Natural killer cell (primary cell): Measurements from ENCODE around the gene MYO1E. TPM values are rescaled to one million over a fixed set of nuclear protein-coding genes. Genes with fewer than 3 reads are reported as not detected.

Experiments used
- ATAC-seq, 3 donors: fragments of 150-1000 bp in 2 of 3; fragments of 200-7000 bp in 1 of 3; cut with Tn5 transposase; 1 replicate in 1 of 3; 2 replicates in 2 of 3; pipeline ENCODE4 v1.10.0; 2021; ENCODE audit warnings: mild to moderate bottlenecking in 2 of 3, moderate library complexity in 2 of 3
- DNase-seq, 2 donors: peaks; one replicate each; pipeline versions ENCODE4 v3.0.0 to v3.0.0-alpha.2; 2013 to 2021; ENCODE audit warnings: mixed read lengths in 1 of 2
- H3K27ac ChIP-seq: one replicate; pipeline ENCODE4 v1.5.1; 2013; ENCODE audit warnings: mild to moderate bottlenecking, low read length
- H3K27me3 ChIP-seq: one replicate; pipeline ENCODE4 v1.6.1; 2013; ENCODE audit warnings: low read length; ENCODE audit not compliant: control insufficient read depth, insufficient read depth
- H3K36me3 ChIP-seq: one replicate; pipeline ENCODE4 v1.6.1; 2013; ENCODE audit warnings: low read length; ENCODE audit not compliant: control insufficient read depth, insufficient read depth
- H3K4me1 ChIP-seq: one replicate; pipeline ENCODE4 v1.6.1; 2013; ENCODE audit warnings: low read length; ENCODE audit not compliant: control insufficient read depth, insufficient read depth
- H3K4me3 ChIP-seq: one replicate; pipeline ENCODE4 v1.5.1; 2013; ENCODE audit warnings: low read length
- H3K9me3 ChIP-seq: one replicate; pipeline ENCODE4 v1.6.1; 2013; ENCODE audit warnings: low read length; ENCODE audit not compliant: control insufficient read depth, insufficient read depth
- H3K27ac Mint-ChIP-seq, 2 donors: one replicate each; pipeline ENCODE4 v1.8.0; 2022; ENCODE audit warnings: mild to moderate bottlenecking in 2 of 2, mixed read lengths in 2 of 2, moderate library complexity in 1 of 2
- H3K27me3 Mint-ChIP-seq, 2 donors: one replicate each; pipeline ENCODE4 v1.8.0; 2022; ENCODE audit warnings: low read depth in 2 of 2, mixed read lengths in 2 of 2
- H3K36me3 Mint-ChIP-seq: one replicate; pipeline ENCODE4 v1.8.0; 2022; ENCODE audit warnings: mixed read lengths
- H3K4me1 Mint-ChIP-seq, 2 donors: one replicate each; pipeline ENCODE4 v1.8.0; 2022; ENCODE audit warnings: mixed read lengths in 2 of 2
- H3K4me3 Mint-ChIP-seq: one replicate; pipeline ENCODE4 v1.8.0; 2022; ENCODE audit warnings: mild to moderate bottlenecking, moderate library complexity, mixed read lengths
- H3K9me3 Mint-ChIP-seq, 2 donors: one replicate each; pipeline ENCODE4 v1.8.0; 2022; ENCODE audit warnings: mixed read lengths in 2 of 2
- WGBS: methylation state at CpG from one replicate; pipeline ENCODE4 v1.1.7; 2013; ENCODE audit warnings: missing lambda C conversion rate; ENCODE audit not compliant: insufficient coverage; 5-methylcytosine and 5-hydroxymethylcytosine counted together
- intact Hi-C: fragments of 100-400 bp; cut with micrococcal nuclease; formaldehyde crosslinking; loops from one replicate; pipeline ENCODE4 v1.14.2; 2022
- total RNA-seq, 4 donors: library from RNA; stranded (reverse); fragments of 120-200 nt in 1 of 4; gene quantifications; one replicate each; pipeline versions ENCODE4 v1.2.3 to v1.2.4, GENCODE V29; 2013 to 2022
- TF ChIP-seq, protein P1 (sequence below): fragments of 200-600 bp; IDR thresholded peaks from one replicate; pipeline ENCODE4 v1.8.0; 2022; ENCODE audit warnings: antibody characterized with exemption

Gene MYO1E
- total RNA-seq, 3 donors from 2014 or later (not counting 1 experiment from before 2014, with no cell fraction given) = 16.1 to 39.4 (median 22.7) TPM

- H3K27ac Mint-ChIP-seq = peak overlapping the region; percentile 42 to 52
- intact Hi-C loops = no loop called here
- peak; percentile 50 to 81 (median 59) for ATAC-seq
Observed at GRCh38 chr15:59335207-59335786, 37.4 kb downstream of the MYO1E start.

GRCh38 chr15:59334076-59334415 lies 38.6 kb downstream of the MYO1E start:
- 94% methylated on average over 3 of the region's 3 CpGs for WGBS
- intact Hi-C loops = no loop called here
- Histone ChIP-seq H3K27ac (no peak overlapping the region), H3K27me3 (no peaks in the 10 kb centered on the region), H3K4me1 (peaks cover 12% of the 10 kb centered on the region), H3K9me3 (no peaks in the 10 kb centered on the region), H3K36me3 (no peaks in the 10 kb centered on the region), H3K4me3 (no peak overlapping the region)
- no peak overlapping the region for H3K27ac Mint-ChIP-seq
- H3K4me1 Mint-ChIP-seq = peaks cover 28 to 31% of the 10 kb centered on the region in 2 donors
- ATAC-seq (no peak), DNase-seq (no peak)
- no peak overlapping the region for H3K4me3 Mint-ChIP-seq
- peaks cover 0 to 3% of the 10 kb centered on the region in 2 donors for H3K27me3 Mint-ChIP-seq
- no peaks in the 10 kb centered on the region for H3K36me3 Mint-ChIP-seq
- TF ChIP-seq, protein P1, sequence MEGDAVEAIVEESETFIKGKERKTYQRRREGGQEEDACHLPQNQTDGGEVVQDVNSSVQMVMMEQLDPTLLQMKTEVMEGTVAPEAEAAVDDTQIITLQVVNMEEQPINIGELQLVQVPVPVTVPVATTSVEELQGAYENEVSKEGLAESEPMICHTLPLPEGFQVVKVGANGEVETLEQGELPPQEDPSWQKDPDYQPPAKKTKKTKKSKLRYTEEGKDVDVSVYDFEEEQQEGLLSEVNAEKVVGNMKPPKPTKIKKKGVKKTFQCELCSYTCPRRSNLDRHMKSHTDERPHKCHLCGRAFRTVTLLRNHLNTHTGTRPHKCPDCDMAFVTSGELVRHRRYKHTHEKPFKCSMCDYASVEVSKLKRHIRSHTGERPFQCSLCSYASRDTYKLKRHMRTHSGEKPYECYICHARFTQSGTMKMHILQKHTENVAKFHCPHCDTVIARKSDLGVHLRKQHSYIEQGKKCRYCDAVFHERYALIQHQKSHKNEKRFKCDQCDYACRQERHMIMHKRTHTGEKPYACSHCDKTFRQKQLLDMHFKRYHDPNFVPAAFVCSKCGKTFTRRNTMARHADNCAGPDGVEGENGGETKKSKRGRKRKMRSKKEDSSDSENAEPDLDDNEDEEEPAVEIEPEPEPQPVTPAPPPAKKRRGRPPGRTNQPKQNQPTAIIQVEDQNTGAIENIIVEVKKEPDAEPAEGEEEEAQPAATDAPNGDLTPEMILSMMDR = no peak
- H3K9me3 Mint-ChIP-seq = no peaks in the 10 kb centered on the region

More at GRCh38 chr15:59335207-59335786, 37.4 kb downstream of the MYO1E start:
- peaks cover 25 to 26% of the 10 kb centered on the region in 2 donors for H3K4me1 Mint-ChIP-seq
- no peak for DNase-seq
- H3K9me3 Mint-ChIP-seq = no peaks in the 10 kb centered on the region
- TF ChIP-seq, protein P1 = no peak
- WGBS = 60% methylated on average over 10 of the region's 10 CpGs
- Histone ChIP-seq H3K36me3 (no peaks in the 10 kb centered on the region), H3K4me3 (no peak overlapping the region), H3K27me3 (no peaks in the 10 kb centered on the region), H3K9me3 (no peaks in the 10 kb centered on the region), H3K27ac (no peak overlapping the region), H3K4me1 (peaks cover 12% of the 10 kb centered on the region)
- no peaks in the 10 kb centered on the region for H3K36me3 Mint-ChIP-seq
- peak overlapping the region; percentile 13 for H3K4me3 Mint-ChIP-seq
- peaks cover 0 to 3% of the 10 kb centered on the region in 2 donors for H3K27me3 Mint-ChIP-seq

DNA sequence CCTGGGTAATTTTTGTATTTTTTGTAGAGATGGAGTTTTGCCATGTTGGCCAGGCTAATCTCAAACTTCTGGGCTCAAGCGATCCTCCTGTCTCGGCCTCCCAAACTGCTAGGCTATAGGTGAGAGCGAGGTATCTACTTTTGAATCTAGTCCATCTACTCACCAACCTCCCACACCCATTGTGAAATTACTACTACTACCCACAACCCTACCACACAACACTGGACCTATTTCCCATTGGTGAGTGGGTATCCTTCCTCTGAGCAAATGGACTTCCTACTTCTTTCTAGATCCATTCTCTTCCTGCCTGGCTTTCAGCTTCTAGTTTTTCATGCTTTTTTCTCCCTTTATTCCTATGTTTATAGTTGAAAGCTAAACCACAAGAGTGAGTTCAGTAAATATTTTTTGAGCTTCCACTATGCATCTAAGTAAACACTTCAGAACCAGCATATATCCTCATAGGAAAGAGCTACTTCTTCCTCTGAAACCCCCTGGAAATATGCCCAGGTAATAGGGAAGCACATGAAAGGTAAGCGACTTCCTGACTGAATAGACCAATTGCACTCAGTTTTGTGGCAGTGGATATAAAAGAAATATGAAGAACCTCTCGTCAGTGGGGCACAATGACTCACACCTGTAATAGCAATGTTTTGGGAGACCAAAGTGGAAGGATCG lies 39.1 kb downstream of the MYO1E start:
- Histone ChIP-seq H3K4me1 (peaks cover 12% of the 10 kb centered on the region), H3K36me3 (no peaks in the 10 kb centered on the region), H3K9me3 (no peaks in the 10 kb centered on the region), H3K4me3 (no peak overlapping the region), H3K27ac (no peak overlapping the region), H3K27me3 (no peaks in the 10 kb centered on the region)
- intact Hi-C loops = no loop called here
- WGBS = 95% methylated on average over 6 of the region's 6 CpGs
- Mint-ChIP-seq H3K36me3 (no peaks in the 10 kb centered on the region), H3K4me1 (peaks cover 33 to 36% of the 10 kb centered on the region in 2 donors), H3K27ac (no peak overlapping the region), H3K27me3 (peaks cover 0 to 3% of the 10 kb centered on the region in 2 donors), H3K9me3 (no peaks in the 10 kb centered on the region), H3K4me3 (no peak overlapping the region)
- TF ChIP-seq, protein P1 = no peak
- no peak for DNase-seq
- no peak for ATAC-seq
